Measurements from ENCODE around the gene RAPGEF5. TPM values are rescaled to one million over a fixed set of nuclear protein-coding genes. Genes with fewer than 3 reads are reported as not detected.

The RAPGEF5 gene
- total RNA-seq, 1 donor from 2014 or later, result 65.8 TPM

DNA sequence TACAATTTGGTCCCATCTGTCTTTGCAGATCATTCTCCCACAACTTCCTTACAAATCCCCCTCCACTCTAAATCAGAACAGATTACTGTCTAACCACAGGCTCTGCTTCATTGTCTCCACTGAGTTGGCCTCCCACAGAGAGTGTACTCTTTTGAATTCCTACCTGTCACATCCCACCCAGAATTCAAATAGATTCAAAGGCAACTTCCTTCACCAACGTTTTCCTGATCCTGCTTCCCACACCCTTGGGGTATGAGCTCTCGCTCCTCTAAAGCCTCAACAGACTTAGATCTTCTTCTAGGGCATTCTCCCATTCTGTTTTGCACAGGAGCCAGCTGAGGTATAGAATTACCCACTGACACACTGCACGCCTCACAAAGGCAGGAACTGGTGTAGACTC is 213.5 kb downstream of the RAPGEF5 start:
- intact Hi-C loops (cut with DNase I), result no loop called here
- H3K27me3 ChIP-seq, result no peaks in the 10 kb centered on the region
- H3K27ac ChIP-seq, result no peak overlapping the region
- no peak overlapping the region for H3K4me3 ChIP-seq
- no peaks in the 10 kb centered on the region for H3K9me3 ChIP-seq
- no peaks in the 10 kb centered on the region for H3K4me1 ChIP-seq
- TF ChIP-seq, protein P1, sequence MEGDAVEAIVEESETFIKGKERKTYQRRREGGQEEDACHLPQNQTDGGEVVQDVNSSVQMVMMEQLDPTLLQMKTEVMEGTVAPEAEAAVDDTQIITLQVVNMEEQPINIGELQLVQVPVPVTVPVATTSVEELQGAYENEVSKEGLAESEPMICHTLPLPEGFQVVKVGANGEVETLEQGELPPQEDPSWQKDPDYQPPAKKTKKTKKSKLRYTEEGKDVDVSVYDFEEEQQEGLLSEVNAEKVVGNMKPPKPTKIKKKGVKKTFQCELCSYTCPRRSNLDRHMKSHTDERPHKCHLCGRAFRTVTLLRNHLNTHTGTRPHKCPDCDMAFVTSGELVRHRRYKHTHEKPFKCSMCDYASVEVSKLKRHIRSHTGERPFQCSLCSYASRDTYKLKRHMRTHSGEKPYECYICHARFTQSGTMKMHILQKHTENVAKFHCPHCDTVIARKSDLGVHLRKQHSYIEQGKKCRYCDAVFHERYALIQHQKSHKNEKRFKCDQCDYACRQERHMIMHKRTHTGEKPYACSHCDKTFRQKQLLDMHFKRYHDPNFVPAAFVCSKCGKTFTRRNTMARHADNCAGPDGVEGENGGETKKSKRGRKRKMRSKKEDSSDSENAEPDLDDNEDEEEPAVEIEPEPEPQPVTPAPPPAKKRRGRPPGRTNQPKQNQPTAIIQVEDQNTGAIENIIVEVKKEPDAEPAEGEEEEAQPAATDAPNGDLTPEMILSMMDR (IDR thresholded peaks at IDR 0.05), result no peak
- no peak for DNase-seq (ENCODE audit: low spot score in 2 of 2)
- H3K36me3 ChIP-seq, result peaks cover 3 to 46% of the 10 kb centered on the region in 2 donors

DNA sequence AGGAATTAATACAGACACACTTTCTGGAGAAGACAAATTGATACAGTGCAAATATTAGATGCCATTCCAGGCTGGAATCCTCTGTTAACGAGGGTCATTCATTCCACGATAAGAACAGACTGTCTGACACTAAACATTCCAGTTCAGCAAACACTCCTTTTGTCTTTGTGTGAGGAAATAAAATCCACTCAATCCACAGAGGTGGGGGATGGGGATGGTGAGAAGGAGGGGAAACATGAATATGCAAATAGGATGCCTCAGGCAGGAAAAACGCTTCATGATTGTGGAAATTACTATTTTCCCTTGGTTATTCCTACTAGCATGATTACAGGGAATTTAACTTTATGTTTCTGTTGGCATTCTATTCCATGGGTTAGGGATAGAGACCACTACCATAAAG is 214.4 kb downstream of the RAPGEF5 start:
- Histone ChIP-seq H3K4me3 (no peak overlapping the region), H3K4me1 (no peaks in the 10 kb centered on the region), H3K27ac (no peak overlapping the region), H3K9me3 (no peaks in the 10 kb centered on the region), H3K27me3 (no peaks in the 10 kb centered on the region), H3K36me3 (peaks cover 3 to 43% of the 10 kb centered on the region in 2 donors)
- intact Hi-C loops (cut with DNase I), result no loop called here
- no peak for DNase-seq (ENCODE audit: low spot score in 2 of 2)
- TF ChIP-seq, protein P1 (IDR thresholded peaks at IDR 0.05), result no peak

DNA sequence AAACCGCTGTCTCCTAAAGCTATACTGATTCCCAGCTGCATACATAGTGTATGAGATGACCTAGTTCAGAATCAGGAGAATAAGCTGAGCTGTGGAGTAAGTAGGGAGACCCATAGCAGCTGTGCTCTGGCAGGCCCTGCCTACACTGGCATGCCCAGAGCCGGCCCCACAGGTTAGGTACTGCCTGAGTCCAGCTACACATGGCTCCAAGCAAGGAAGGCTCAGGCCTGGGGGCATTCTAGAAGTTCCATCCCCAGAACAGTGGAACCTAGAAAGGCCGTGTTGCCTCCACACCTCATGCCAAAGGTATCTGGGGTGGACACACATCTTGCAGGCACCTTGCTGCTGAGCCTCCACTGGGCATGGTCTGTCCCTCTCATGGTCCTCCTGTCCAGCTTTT is 215.6 kb downstream of the RAPGEF5 start:
- TF ChIP-seq, protein P1 (IDR thresholded peaks at IDR 0.05), result no peak
- no peak for DNase-seq (ENCODE audit: low spot score in 2 of 2)
- Histone ChIP-seq H3K4me3 (no peak overlapping the region), H3K4me1 (no peaks in the 10 kb centered on the region), H3K27ac (no peak overlapping the region), H3K9me3 (no peaks in the 10 kb centered on the region), H3K36me3 (peaks cover 3 to 43% of the 10 kb centered on the region in 2 donors), H3K27me3 (no peaks in the 10 kb centered on the region)
- intact Hi-C loops (cut with DNase I), result no loop called here

DNA sequence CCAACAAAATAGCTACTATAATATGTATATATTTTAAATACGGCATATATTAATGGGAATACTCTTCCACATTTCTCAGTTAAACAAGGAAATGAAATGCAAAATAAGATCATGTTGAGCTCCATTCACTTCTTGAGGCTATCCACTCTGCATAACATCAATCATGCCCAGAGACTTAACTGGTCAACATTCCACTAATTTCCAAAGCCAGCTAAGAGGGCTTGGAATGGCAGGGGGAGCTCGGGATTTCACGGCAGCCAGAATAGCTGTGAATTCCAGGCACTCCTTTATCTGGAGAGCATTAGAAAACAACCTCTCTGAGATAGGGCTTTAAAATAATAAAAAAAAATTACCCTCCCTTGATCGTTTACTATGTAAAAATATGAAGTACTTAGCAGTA is 216.4 kb downstream of the RAPGEF5 start:
- intact Hi-C loops (cut with DNase I), result no loop called here
- Histone ChIP-seq H3K9me3 (no peaks in the 10 kb centered on the region), H3K27me3 (no peaks in the 10 kb centered on the region), H3K4me1 (no peaks in the 10 kb centered on the region), H3K4me3 (no peak overlapping the region), H3K27ac (no peak overlapping the region), H3K36me3 (peaks cover 3 to 43% of the 10 kb centered on the region in 2 donors)
- TF ChIP-seq, protein P1 (IDR thresholded peaks at IDR 0.05), result no peak
- no peak for DNase-seq (ENCODE audit: low spot score in 2 of 2)

DNA sequence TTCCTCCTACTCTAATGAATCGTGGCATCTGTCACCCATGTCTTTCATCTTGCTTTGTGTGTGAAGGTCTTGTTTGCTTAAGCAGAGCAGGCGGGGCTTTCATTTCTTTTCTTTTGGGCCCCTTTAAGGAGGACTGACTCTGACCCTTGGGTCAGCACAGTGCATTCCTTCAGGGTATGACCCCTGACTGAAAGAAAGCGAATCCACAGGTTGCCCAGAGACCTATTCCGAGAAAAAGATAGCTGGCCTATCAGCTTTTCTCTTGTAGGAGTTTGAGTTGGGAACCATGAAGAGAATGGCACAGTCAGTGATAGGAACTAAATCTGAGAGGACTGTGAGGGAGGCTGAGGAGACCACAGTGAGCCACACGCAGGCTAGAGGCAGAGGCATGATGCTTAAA is 218.1 kb downstream of the RAPGEF5 start:
- peaks cover 3 to 36% of the 10 kb centered on the region in 2 donors for H3K36me3 ChIP-seq
- H3K27me3 ChIP-seq, result no peaks in the 10 kb centered on the region
- H3K9me3 ChIP-seq, result no peaks in the 10 kb centered on the region
- TF ChIP-seq, protein P1 (IDR thresholded peaks at IDR 0.05), result no peak
- H3K4me3 ChIP-seq, result no peak overlapping the region
- no peaks in the 10 kb centered on the region for H3K4me1 ChIP-seq
- H3K27ac ChIP-seq, result no peak overlapping the region
- DNase-seq (ENCODE audit: low spot score in 2 of 2), result no peak
- intact Hi-C loops (cut with DNase I), result no loop called here

DNA sequence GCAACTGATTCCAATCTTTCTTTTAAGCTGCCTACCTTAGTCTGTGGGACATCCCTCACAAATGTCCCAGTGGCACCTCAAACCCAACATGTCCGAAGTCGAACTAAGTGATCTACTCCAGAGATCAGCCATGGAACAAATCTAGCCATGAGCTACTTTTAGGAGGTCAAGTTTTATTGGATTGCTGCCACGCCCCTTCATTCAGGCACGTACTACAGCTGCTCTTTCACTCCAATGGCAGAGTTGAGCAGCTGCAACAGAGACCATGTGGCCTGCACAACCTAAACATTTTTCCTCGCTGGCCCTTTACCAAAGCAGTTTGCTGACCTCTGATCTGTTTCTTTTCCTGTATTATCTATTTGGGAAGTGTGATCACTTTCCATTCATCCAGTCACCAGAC is 218.8 kb downstream of the RAPGEF5 start:
- H3K27ac ChIP-seq, result no peak overlapping the region
- H3K4me3 ChIP-seq, result no peak overlapping the region
- H3K4me1 ChIP-seq, result no peaks in the 10 kb centered on the region
- H3K27me3 ChIP-seq, result no peaks in the 10 kb centered on the region
- intact Hi-C loops (cut with DNase I), result no loop called here
- TF ChIP-seq, protein P1 (IDR thresholded peaks at IDR 0.05), result no peak
- no peak for DNase-seq (ENCODE audit: low spot score in 2 of 2)
- no peaks in the 10 kb centered on the region for H3K9me3 ChIP-seq
- peaks cover 3 to 33% of the 10 kb centered on the region in 2 donors for H3K36me3 ChIP-seq

Data from ascending aorta (tissue), 2 donors.